A204.1 (cell line): ENCODE results near the gene ASPHD1.
"Not testable (repeated sequence)": the region's sequence is repeated elsewhere in the genome, so short reads cannot be mapped to it uniquely, and the experiment has no call there.

Source experiments
- FAIRE-seq: peaks from 2 replicates; lab custom pipeline; 2012; peaks lifted over from hg19 to GRCh38; lab: Jason Lieb, UNC

Gene ASPHD1

DNA sequence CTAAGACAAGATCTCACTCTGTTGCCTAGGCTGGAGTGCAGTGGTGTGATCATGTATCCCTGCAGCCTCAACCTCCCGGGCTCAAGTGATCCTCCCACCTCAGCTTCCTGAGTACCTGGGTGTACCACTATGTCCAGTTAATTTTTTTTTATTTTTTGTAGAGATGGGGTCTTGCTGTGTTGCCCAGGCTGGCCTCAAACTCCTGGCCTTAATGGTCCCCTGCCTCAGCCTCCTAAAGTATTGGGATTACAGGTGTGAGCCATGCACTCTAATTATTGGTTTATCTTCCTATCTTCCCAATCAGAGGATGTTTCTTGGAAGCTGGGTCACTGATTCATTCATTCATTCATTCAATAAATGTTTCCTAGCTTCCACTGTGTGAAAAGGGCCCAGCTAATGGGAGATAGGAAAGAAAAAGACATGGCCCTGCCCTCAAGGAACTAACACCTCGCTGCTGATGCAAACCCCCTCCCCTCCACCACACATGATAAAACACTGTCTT, 8.5 kb downstream of the ASPHD1 start:
- no peak for FAIRE-seq

DNA sequence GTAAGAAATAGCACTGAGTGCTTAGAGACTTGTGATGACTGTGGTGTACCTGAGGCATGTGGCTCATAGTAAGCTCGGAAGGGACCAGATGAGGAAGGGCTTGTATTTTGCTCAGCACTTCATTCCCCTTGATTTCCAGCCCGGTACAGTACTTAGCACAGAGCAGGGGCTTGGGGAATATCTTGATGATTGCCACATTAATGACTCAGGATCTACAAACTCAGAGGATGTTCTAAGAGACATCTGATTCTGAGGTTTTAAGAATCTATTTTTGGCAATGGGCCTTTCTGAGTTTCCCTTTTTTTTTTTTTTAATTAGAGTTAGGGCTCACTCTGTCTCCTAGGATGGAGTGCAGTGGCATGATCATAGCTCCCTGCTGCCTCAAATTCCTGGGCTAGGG, 9.1 kb downstream of the ASPHD1 start:
- no peak for FAIRE-seq

DNA sequence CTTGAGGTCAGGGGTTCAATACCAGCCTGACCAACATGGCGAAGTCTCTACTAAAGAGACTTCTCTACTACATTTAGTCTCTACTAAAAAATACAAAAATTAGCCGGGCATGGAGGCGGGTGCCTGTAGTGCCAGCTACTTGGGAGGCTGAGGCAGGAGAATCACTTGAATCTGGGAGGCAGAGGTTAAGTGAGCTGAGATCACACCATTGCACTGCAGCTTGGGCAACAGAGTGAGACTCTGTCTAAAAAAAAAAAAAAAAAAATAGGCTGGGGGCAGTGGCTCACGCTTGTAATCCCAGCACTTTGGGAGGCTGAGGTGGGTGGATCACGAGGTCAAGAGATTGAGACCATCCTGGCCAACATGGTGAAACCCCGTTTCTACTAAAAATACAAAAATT, 9.6 kb downstream of the ASPHD1 start:
- FAIRE-seq = not testable (repeated sequence)

DNA sequence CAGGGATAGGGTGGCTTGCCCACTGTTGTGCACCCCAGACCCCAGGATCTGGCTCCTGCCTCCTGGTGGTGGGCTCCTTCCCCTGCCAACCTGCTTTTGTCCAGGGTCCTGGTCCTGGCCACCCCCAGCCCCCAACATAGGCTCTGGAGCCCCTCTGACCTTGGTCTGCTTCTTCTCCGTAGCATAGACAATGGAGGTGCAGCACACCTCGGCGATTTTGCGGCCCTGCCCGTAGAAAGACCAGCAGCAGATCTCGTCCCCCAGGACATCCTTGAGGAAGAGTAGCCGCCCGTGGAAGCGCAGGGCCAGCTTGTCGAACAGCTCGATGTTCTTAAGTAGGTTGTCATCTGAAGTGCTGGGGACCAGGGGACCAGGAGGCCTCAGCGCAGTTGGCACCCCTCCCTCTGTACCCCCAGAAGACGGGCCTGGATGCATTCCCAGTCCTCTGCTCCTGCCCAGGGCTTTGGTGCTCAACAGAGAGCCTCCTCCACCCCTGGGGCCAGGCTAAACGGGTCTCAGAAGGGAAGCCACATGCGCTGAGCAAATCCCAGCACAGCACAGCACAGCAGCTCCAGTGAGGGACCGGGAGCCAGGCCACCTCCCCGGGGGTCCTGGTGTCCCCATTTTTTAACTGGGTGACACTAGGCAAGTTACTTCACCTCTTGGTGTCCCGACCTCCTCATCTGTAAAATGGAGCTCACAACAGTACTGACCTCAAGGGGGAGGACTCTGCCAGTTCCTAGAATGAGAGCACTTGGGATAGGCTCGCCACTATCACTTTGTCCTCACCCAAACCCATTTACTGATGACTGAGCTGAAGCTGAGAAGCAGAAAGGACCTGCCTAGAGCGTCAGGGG, 10.8 kb downstream of the ASPHD1 start:
- no peak for FAIRE-seq

DNA sequence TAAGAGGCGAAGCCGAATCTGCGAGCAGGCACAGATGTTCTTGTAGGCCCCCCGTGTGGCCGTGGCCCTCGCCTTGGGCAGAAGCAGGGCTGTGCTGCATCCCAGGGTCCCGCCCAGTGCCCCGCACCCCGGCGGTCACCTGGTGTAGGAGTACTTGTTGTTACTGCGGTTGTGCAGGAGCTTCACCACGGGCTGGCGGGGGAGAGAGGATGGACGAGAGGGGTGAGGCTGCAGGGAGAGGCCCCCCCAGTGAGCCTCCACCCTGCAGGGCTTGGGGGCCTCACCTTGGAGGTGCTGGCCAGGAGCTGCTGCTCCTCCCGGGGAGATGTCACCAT, 11.4 kb downstream of the ASPHD1 start:
- no peak for FAIRE-seq

DNA sequence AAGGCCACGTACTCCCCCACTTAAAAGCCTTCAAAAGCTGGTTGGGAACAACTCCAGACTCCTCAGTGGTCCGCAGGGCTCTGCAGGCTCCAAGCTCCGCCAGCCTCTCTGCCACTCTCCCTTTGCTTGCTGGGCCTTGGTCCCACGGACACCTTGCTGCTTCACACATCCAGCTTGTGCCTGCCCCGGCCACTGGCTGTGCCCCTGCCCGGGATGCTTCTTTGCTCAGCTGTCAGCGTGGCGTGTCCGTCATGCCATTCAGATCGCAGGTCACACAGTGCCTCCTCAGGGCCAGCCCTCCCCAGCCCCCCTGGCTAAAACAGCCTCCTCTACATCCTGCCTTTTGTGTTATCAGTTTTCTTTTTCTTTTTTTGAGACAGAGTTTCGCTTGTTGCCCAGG, 11.8 kb downstream of the ASPHD1 start:
- FAIRE-seq = no peak

DNA sequence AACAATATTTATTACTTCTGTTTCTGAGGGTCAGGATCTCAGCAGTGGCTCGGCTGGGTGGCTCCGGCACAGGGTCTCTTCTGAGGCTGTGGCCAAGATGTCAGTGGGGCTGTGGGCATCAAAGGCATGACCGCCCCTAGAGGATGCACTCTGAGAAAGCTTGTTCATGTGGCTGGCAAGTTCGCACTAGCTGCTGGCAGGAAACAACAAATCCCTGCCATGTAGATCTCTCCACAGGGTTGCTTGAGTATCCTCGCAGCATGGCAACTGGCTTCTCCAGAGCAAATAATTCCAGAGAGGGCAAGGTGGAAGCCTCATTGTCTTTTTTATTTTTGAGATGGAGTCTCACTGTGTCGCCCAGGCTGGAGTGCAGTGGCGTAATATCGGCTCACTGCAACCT, 13.2 kb downstream of the ASPHD1 start:
- no peak for FAIRE-seq

DNA sequence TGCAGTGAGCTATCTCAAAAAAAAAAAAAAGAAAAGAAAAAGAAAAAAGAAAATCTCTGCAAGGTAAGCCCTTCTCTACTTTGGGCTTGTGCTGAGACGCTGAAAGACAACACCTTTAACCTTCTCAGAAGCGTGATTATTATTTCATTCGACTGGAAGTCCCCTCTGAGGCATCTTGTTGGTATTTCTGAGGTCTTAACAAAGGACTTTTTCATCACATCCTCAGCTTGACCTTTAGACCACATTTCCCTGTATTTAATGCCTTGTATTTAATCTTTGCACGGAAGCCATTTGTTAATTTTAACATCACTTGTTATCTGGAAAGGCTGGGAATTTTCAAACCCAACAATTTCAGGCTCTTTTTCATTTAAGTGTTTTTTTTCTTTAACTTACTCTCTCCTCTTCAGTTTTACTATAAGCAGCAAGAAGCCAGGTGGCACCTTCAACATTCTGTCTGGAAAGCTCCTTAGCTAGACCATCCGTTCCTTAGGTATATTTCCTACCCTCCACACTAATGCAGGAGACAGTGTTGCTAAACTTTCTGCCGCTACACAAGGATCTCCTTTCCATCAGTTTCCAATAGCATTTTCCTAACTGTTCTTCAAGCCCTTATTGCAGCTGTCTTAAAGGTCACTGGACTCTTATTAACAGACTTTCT, 15.4 kb downstream of the ASPHD1 start:
- FAIRE-seq = no peak

DNA sequence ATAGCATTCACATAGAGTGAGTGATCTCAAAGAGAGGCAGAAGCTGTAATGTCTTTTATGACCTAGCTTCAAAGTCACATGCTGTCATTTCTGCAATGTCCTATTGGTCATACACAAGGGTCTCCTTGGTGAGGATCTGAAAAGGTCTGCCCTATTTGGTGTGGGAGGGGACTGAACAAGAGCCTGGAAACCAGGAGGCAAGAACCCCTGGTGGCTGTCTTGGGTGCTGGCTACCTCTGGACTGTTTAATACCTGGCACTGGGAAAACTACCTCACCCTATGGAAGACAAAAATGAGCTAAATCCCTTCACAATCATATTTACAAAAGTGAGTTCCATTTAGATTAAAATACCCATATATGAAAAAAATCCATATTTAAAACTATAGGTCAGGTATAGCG, 16.7 kb downstream of the ASPHD1 start:
- no peak for FAIRE-seq

DNA sequence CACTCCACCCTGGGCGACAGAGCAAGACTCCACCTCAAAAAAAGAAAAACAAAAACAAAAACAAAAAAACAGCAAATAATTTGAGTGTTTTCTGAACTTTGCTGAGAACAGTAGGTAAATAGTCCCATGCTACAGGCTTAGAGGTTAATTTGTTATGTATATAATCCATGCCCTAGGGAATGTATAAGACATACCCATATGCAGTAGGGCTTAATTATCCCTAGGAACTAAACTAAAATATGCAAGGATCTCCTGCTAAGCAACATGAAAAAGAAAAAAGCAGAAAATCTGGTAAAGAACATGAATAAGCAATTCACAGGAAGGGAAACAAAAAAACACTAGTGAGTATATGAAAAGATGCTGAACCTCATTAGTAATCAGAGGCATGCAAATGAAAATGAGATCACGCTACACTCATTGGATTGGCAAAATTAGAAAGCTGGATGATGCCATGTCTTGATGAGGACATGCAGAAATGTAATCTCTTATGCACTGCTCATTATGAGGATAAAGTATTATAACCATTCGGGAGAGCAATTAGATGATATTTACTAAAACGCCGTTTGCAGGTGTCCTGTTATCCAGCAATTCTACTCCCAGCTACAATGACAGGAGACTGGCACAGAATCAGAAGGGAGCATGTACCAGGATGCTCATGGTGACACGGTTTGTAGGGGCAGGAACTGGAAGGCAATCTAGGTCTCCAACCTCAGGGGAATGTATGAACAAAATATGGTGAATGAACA, 20.2 kb downstream of the ASPHD1 start:
- no peak for FAIRE-seq

DNA sequence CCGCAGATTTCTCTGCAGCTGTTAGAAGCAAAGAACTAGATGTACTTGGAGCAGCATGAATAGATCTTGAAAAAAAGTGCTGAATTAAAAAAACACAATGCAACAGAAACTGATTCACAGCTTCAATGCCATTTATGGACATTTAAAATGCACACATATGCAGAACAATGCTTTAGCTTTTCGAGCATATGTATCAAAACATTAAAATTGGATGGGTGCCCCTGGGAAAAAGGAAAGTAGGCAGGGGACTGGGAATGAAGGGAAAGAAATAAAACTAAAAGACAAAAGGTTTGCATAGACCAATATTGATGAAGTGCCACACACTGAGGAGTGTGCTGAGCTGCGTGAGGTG, 20.7 kb downstream of the ASPHD1 start:
- FAIRE-seq = no peak

DNA sequence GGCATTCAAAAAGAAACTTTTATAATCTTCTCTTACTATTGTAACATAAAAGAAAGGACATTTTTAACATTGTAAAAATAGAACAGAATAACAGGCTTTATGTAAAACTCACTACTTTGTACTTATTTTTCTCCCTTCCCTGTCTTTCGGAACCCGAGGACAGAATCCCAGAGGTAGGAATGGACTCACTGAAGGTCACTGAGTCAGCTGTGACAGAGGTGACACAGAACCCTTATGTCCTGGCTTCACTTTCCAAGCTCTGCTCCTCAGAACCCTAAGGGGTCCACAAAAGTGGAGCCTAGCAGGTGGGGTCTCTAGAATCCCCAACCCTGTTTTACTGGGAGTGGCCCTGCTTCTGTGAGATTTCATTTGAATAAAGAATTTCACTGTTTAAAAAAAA, 22.0 kb downstream of the ASPHD1 start:
- FAIRE-seq = no peak

DNA sequence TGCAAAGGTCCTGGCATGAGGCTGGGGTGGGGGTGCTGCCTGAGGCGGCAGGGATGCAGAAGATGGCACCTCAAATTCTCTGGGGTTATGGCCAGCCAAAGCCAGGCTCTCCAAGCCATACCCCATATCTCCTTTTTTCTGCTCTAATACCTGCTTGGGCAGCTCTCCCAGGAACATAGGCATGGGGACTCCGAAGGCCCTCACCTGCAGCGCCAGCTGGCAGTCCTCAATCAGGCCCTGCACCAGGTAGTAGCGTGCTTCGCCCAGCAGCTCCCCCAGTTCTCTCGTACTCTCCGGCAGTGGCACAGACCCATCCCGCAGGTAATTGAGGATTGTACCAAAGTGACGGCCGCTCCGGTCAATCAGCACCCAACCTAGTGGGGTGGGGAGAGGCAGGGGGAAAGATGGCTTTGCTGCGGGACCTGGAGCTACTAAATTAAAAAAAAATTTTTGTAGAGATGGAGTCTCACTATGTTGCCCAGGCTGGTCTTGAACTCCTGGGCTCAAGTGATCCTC, 22.8 kb downstream of the ASPHD1 start:
- no peak for FAIRE-seq

DNA sequence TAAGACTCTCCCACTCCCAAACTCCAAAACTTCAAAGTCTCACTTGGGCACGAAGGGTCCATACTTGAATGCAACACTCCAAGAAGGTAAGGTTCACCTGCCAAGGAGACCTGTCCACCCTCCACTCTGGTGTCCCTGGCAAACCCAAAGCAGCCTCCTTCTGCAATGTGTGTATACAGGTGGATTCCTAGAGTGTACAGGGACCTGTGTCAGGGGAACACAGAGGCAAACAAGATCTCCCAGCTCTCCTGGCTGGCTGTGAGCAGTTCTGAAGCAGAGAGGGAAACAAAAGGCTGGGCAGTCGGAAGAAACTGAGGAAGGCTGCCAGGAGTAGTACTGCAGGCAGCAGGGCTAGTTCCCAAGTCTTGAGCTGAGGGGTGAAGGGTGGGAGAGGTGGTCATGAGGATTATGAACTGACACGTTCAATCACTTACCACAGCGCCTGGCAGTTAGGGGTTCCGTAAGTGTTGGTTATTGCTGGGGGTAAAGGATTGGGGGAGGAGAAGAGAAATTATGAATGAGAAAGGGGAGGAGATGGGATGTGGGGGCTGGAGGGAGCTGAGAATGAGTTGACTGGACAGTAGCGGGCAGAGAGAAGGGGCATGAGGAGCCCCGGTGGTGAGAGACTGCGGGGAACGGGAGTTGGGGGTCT, 24.9 kb downstream of the ASPHD1 start:
- FAIRE-seq = no peak

DNA sequence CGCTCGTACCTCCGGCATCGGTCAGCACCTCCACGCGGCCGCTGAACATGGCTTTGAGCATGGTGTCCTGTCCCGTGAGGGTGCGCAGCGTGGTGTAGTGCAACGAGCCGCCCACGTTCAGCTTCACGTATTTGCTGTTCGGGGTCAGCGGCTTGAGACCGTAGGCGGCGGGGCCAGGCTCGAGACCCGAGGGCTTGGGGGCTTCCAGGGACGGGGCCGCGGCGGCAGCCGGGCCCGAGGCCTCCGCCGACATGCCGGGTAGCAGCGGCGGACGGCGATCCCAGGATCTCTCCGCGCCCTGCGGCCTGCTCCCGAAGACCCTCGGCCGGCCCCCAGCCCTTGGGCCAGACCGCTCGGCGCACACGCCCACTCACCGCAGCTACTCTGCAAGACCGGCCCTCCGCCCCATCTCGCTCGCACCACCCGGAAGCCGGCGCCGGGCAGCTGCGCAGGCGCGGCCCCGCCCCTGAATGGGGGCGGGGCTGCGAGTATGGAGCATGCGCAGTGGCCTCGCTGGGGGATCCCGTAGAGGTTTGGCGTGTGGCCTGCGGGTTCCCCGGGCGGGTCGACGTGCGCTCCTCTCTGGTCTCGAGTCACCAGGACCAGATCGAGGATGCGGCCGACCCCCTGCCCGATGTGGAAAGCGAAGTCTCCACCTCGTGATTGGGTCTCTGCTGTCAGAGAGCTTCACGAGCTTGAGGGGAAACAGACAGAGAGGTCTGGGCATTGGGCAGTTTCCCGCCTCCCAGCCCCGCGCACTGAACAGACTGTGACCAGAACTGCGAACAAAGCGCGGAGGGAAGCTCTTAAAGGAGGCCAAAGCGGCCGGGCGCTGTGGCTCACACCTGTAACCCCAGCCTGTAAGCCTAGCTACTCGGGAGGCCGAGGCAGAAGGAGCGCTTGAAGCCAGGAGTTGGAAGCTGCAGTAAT, 25.8 kb downstream of the ASPHD1 start, which contains the start of gene KCTD13:
KCTD13 (minus strand) TSS at position 446 of the 930 bp plus-strand sequence; CDS start at position 253, 193 bp downstream.
- FAIRE-seq = no peak

DNA sequence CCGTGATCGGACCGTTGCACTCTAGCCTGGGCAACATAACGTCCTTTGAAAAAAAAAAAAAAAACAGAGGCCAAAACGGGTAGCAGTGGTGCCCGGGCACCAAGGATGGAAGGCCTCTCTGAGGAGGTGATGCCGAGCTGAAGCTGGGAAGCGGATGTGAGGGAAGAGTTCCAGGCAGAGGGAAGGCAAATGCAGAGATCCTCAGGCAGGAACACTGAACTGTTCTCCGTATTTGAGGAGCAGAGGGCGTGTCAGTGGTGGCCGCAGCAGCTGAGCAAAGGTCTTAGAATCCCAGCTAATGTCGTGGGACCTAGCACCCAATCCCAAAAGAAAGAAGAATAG, 26.4 kb downstream of the ASPHD1 start:
- no peak for FAIRE-seq

DNA sequence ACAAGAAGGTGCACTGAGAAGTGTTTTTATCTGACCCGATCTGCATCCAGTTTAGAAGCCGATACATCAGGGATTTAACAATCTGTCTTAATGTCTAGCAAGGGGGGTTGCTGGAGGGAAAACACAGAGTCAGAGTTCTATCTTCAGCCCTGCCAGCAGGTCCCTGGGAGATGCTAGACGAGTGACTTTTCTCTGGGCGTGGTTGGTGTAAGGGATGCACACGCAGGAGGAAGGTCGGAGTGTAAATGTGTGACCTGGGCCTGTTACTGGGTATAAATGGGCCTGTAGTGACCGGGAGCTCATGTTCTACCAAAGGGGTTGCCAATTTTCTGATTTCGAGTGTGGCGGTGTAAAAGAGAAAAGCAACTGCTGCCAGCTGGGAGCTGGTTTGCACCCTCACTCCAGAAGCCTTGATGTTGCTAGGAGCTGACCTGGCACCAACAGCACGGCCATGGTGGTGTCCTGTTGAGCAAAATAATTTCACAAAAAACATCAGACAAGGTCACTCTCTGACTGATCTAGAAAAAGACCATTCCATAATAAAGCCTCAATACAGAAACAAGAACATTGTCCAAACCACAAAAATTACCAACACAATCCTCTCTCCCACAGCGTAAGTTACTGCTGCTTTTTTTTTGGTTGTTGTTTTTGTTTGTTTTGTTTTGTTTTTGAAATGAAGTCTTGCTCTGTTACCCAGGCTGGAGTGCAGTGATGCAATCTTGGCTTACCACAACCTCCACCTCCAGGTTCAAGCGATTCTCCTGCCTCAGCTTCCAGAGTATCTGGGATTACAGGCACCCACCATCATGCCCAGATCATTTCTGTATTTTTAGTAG, 27.0 kb downstream of the ASPHD1 start:
- FAIRE-seq = no peak

DNA sequence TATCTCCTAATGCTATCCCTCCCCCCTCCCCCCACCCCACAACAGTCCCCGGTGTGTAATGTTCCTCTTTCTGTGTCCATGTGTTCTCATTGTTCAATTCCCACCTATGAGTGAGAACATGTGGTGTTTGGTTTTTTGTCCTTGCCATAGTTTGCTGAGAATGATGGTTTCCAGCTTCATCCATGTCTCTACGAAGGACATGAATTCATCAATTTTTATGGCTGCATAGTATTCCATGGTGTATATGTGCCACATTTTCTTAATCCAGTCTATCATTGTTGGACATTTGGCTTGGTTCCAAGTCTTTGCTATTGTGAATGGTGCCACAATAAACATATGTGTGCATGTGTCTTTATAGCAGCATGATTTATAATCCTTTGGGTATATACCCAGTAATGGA, 31.5 kb downstream of the ASPHD1 start:
- not testable (repeated sequence) for FAIRE-seq

DNA sequence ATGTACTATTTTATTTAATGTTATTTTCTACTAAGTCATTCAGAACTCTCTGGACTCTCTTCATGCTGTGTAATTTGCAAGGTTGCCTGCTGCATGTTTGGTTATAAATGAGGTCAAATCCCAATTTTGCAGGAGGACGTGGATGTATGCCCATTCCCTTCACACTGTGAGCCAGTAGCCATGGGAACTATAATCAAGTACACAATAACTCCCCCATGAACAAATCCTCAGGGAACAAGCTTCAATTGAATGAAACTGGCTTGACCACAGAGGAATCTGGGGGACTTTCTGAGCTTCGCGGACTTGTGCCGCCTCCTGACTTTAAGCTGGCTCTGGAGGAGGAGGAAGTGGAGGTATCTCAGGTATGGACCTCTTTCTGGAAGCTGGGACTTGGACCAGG, 40.4 kb downstream of the ASPHD1 start:
- FAIRE-seq = no peak
